ENCODE data around the gene DIPK1B.

DNA sequence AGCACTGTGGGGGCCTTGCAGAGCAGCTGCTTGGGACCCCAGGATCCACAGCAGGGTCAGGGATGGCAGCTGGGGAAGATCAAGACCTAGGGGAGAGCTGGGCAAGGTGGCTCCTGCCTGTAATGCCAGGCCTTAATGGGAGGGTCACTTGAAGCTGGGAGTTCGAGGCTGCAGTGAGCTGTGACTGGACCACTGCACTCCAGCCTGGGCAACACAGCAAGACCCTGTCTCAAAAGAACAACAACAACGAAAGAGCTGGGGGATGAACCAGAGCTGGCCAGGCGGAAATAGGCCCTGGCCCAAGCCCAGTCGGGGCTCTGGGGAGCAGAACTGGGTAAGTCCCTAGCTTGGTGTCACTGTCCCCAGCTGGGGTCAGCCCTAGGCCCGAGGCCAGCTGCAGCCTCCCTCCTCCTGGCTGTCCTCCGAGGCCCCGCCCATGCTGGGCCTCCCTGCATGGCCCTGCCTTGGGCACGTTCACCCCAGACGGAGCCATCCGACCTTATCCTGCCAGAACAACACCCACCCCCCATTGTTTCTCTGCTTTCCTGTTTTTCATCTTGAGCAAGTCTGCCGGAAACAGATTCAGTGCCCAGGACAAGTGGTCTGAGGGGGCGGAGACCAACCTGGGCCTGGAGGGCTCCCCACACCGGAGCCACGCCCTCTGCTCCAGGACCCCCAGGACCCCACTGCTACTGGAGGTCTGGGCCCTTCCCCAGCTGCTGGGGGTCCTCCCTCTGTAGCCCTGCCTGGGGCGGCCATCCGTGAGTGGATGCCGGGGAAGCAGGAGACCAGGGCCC is 1.9 kb downstream of the DIPK1B start:
- TF ChIP-seq, protein P1, sequence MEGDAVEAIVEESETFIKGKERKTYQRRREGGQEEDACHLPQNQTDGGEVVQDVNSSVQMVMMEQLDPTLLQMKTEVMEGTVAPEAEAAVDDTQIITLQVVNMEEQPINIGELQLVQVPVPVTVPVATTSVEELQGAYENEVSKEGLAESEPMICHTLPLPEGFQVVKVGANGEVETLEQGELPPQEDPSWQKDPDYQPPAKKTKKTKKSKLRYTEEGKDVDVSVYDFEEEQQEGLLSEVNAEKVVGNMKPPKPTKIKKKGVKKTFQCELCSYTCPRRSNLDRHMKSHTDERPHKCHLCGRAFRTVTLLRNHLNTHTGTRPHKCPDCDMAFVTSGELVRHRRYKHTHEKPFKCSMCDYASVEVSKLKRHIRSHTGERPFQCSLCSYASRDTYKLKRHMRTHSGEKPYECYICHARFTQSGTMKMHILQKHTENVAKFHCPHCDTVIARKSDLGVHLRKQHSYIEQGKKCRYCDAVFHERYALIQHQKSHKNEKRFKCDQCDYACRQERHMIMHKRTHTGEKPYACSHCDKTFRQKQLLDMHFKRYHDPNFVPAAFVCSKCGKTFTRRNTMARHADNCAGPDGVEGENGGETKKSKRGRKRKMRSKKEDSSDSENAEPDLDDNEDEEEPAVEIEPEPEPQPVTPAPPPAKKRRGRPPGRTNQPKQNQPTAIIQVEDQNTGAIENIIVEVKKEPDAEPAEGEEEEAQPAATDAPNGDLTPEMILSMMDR (IDR thresholded peaks at IDR 0.05; ENCODE audit: borderline replicate concordance, extremely low read depth, low read length, poor library complexity, severe bottlenecking): no peak
- TF ChIP-seq EZH2 (IDR thresholded peaks at IDR 0.05; ENCODE audit: borderline replicate concordance, low read depth, low read length, severe bottlenecking): no peak
